Measurements from ENCODE around the gene AP2S1.

AP2S1 gene

GRCh38 chr19:46860125-46860845 lies 9.6 kb upstream of the AP2S1 start:
- H2BK5ac ChIP-seq (ENCODE audit: low read length) = peak overlapping the region; percentile 100
- H3K27ac ChIP-seq (replicated peaks; ENCODE audit: low read length) = peak overlapping the region; percentile 100
- H4K91ac ChIP-seq (ENCODE audit: low read depth, low read length, poor library complexity) = peak overlapping the region; percentile 99
- peaks cover 17 to 30% of the 10 kb centered on the region in 2 donors for H3K4me1 ChIP-seq (ENCODE audit: control insufficient read depth in 2 of 2, insufficient read depth in 1 of 2, low read depth in 1 of 2, low read length in 2 of 2)
- peak overlapping the region; percentile 97 for H2BK120ac ChIP-seq (ENCODE audit: low read depth, low read length)
- peak; percentile 97 for DNase-seq (ENCODE audit: low spot score)
- no peaks in the 10 kb centered on the region for H3K27me3 ChIP-seq (ENCODE audit: control insufficient read depth in 3 of 3, insufficient read depth in 3 of 3, low read depth in 1 of 3, low read length in 3 of 3)
- no peak overlapping the region for H4K8ac ChIP-seq (ENCODE audit: low read depth, low read length)
- peak overlapping the region; percentile 91 for H2AFZ ChIP-seq (ENCODE audit: low read length)
- peak overlapping the region; percentile 95 to 97 for H3K4me3 ChIP-seq (ENCODE audit: low read length in 2 of 2)
- H3K9ac ChIP-seq (ENCODE audit: low read depth, low read length, poor library complexity) = peak overlapping the region; percentile 99
- peak overlapping the region; percentile 99 for H3K23ac ChIP-seq (ENCODE audit: low read depth, low read length, poor library complexity)
- H3K4ac ChIP-seq (ENCODE audit: low read length) = no peak overlapping the region
- peaks cover 0 to 4% of the 10 kb centered on the region in 2 donors for H3K9me3 ChIP-seq (replicated peaks in 1 of 2; ENCODE audit: control insufficient read depth in 2 of 2, insufficient read depth in 1 of 2, low read depth in 1 of 2, low read length in 2 of 2)
- H3K79me1 ChIP-seq (ENCODE audit: low read depth, low read length) = peaks cover 7% of the 10 kb centered on the region
- peaks cover 0 to 6% of the 10 kb centered on the region in 2 donors for H3K36me3 ChIP-seq (replicated peaks in 1 of 2; ENCODE audit: control insufficient read depth in 2 of 2, insufficient read depth in 2 of 2, low read length in 2 of 2)
- peak overlapping the region; percentile 100 for H3K18ac ChIP-seq (ENCODE audit: low read length)
- H2BK15ac ChIP-seq (ENCODE audit: low read length) = peak overlapping the region; percentile 98
- peak overlapping the region; percentile 89 for H3K4me2 ChIP-seq (ENCODE audit: insufficient read depth, low read length, poor library complexity, severe bottlenecking)
- H2BK12ac ChIP-seq (ENCODE audit: low read length) = no peak overlapping the region
- no CpG with 5 or more reads among the region's 89 CpGs for WGBS, 2 donors (ENCODE audit: extremely low coverage in 2 of 2, insufficient read length in 2 of 2, insufficient replicate concordance in 1 of 2)
- peak overlapping the region; percentile 96 for H2AK5ac ChIP-seq (ENCODE audit: low read depth, low read length)
- peak overlapping the region; percentile 99 for H3K14ac ChIP-seq (ENCODE audit: low read length)

GRCh38 chr19:46859637-46860124 lies 9.0 kb upstream of the AP2S1 start:
- peak overlapping the region; percentile 51 for H3K4me2 ChIP-seq (ENCODE audit: insufficient read depth, low read length, poor library complexity, severe bottlenecking)
- no peak overlapping the region for H2BK5ac ChIP-seq (ENCODE audit: low read length)
- H3K14ac ChIP-seq (ENCODE audit: low read length) = no peak overlapping the region
- peaks cover 0 to under 1% of the 10 kb centered on the region in 2 donors for H3K36me3 ChIP-seq (replicated peaks in 1 of 2; ENCODE audit: control insufficient read depth in 2 of 2, insufficient read depth in 2 of 2, low read length in 2 of 2)
- no peak overlapping the region for H3K18ac ChIP-seq (ENCODE audit: low read length)
- no peak overlapping the region for H2BK120ac ChIP-seq (ENCODE audit: low read depth, low read length)
- H2BK12ac ChIP-seq (ENCODE audit: low read length) = no peak overlapping the region
- H4K8ac ChIP-seq (ENCODE audit: low read depth, low read length) = no peak overlapping the region
- H2AFZ ChIP-seq (ENCODE audit: low read length) = peak overlapping the region; percentile 91
- peaks cover 14 to 26% of the 10 kb centered on the region in 2 donors for H3K4me1 ChIP-seq (ENCODE audit: control insufficient read depth in 2 of 2, insufficient read depth in 1 of 2, low read depth in 1 of 2, low read length in 2 of 2)
- no peak overlapping the region for H2AK5ac ChIP-seq (ENCODE audit: low read depth, low read length)
- WGBS, 2 donors (ENCODE audit: extremely low coverage in 2 of 2, insufficient read length in 2 of 2, insufficient replicate concordance in 1 of 2) = no CpG with 5 or more reads among the region's 18 CpGs
- H3K23ac ChIP-seq (ENCODE audit: low read depth, low read length, poor library complexity) = peak overlapping the region; percentile 99
- H3K27ac ChIP-seq (replicated peaks; ENCODE audit: low read length) = peak overlapping the region; percentile 81
- peaks cover 4% of the 10 kb centered on the region for H3K79me1 ChIP-seq (ENCODE audit: low read depth, low read length)
- H3K9ac ChIP-seq (ENCODE audit: low read depth, low read length, poor library complexity) = no peak overlapping the region
- no peak for DNase-seq (ENCODE audit: low spot score)
- H3K9me3 ChIP-seq (replicated peaks in 1 of 2; ENCODE audit: control insufficient read depth in 2 of 2, insufficient read depth in 1 of 2, low read depth in 1 of 2, low read length in 2 of 2) = peaks cover 0 to 4% of the 10 kb centered on the region in 2 donors
- H3K27me3 ChIP-seq (ENCODE audit: control insufficient read depth in 3 of 3, insufficient read depth in 3 of 3, low read depth in 1 of 3, low read length in 3 of 3) = no peaks in the 10 kb centered on the region
- no peak overlapping the region for H4K91ac ChIP-seq (ENCODE audit: low read depth, low read length, poor library complexity)
- H3K4ac ChIP-seq (ENCODE audit: low read length) = no peak overlapping the region
- peak overlapping the region; percentile 73 to 95 for H3K4me3 ChIP-seq (ENCODE audit: low read length in 2 of 2)
- H2BK15ac ChIP-seq (ENCODE audit: low read length) = no peak overlapping the region

GRCh38 chr19:46856062-46857022 lies 5.7 kb upstream of the AP2S1 start:
- no peaks in the 10 kb centered on the region for H3K36me3 ChIP-seq (replicated peaks in 1 of 2; ENCODE audit: control insufficient read depth in 2 of 2, insufficient read depth in 2 of 2, low read length in 2 of 2)
- peak overlapping the region; percentile 72 for H2AK5ac ChIP-seq (ENCODE audit: low read depth, low read length)
- peak overlapping the region; percentile 42 for H2BK5ac ChIP-seq (ENCODE audit: low read length)
- H2BK120ac ChIP-seq (ENCODE audit: low read depth, low read length) = no peak overlapping the region
- peak overlapping the region; percentile 20 for H3K18ac ChIP-seq (ENCODE audit: low read length)
- no peaks in the 10 kb centered on the region for H3K27me3 ChIP-seq (ENCODE audit: control insufficient read depth in 3 of 3, insufficient read depth in 3 of 3, low read depth in 1 of 3, low read length in 3 of 3)
- H4K91ac ChIP-seq (ENCODE audit: low read depth, low read length, poor library complexity) = no peak overlapping the region
- no peak overlapping the region for H3K23ac ChIP-seq (ENCODE audit: low read depth, low read length, poor library complexity)
- peaks cover 2% of the 10 kb centered on the region for H3K79me1 ChIP-seq (ENCODE audit: low read depth, low read length)
- peak overlapping the region; percentile 14 for H3K14ac ChIP-seq (ENCODE audit: low read length)
- H3K4ac ChIP-seq (ENCODE audit: low read length) = no peak overlapping the region
- H3K4me1 ChIP-seq (ENCODE audit: control insufficient read depth in 2 of 2, insufficient read depth in 1 of 2, low read depth in 1 of 2, low read length in 2 of 2) = peaks cover under 1 to 11% of the 10 kb centered on the region in 2 donors
- peak overlapping the region; percentile 91 for H2BK15ac ChIP-seq (ENCODE audit: low read length)
- H3K9ac ChIP-seq (ENCODE audit: low read depth, low read length, poor library complexity) = no peak overlapping the region
- H3K4me2 ChIP-seq (ENCODE audit: insufficient read depth, low read length, poor library complexity, severe bottlenecking) = peak overlapping the region; percentile 21
- peaks cover 0 to 4% of the 10 kb centered on the region in 2 donors for H3K9me3 ChIP-seq (replicated peaks in 1 of 2; ENCODE audit: control insufficient read depth in 2 of 2, insufficient read depth in 1 of 2, low read depth in 1 of 2, low read length in 2 of 2)
- peak overlapping the region; percentile 27 for H3K27ac ChIP-seq (replicated peaks; ENCODE audit: low read length)
- no peak overlapping the region for H4K8ac ChIP-seq (ENCODE audit: low read depth, low read length)
- no peak overlapping the region for H3K4me3 ChIP-seq (ENCODE audit: low read length in 2 of 2)
- H2BK12ac ChIP-seq (ENCODE audit: low read length) = no peak overlapping the region
- WGBS, 2 donors (ENCODE audit: extremely low coverage in 2 of 2, insufficient read length in 2 of 2, insufficient replicate concordance in 1 of 2) = no CpG with 5 or more reads among the region's 41 CpGs
- H2AFZ ChIP-seq (ENCODE audit: low read length) = peak overlapping the region; percentile 62
- DNase-seq (ENCODE audit: low spot score) = peak; percentile 81

Measured in neuronal stem cell (in vitro differentiated cells).